Upper lobe of right lung (tissue), 1 donor: ENCODE measurements around the gene HAND2. TPM values are rescaled to one million over a fixed set of nuclear protein-coding genes. Genes with fewer than 3 reads are reported as not detected.

Experiments
- ATAC-seq: fragments of 200-7000 bp; cut with Tn5 transposase; one replicate; pipeline ENCODE4 v1.9.1; 2020; ENCODE audit warnings: mild to moderate bottlenecking, moderate library complexity
- DNase-seq: peaks from one replicate; pipeline ENCODE4 v3.0.0-alpha.2; 2020
- H3K27ac ChIP-seq: fragments of 200-600 bp; one replicate; pipeline ENCODE4 v1.8.0; 2022
- H3K27me3 ChIP-seq: fragments of 200-600 bp; one replicate; pipeline ENCODE4 v1.8.0; 2022; ENCODE audit warnings: mild to moderate bottlenecking
- H3K36me3 ChIP-seq: fragments of 200-600 bp; one replicate; pipeline ENCODE4 v1.8.0; 2022
- H3K4me1 ChIP-seq: fragments of 200-600 bp; one replicate; pipeline ENCODE4 v1.8.0; 2022
- H3K4me3 ChIP-seq: fragments of 200-600 bp; one replicate; pipeline ENCODE4 v1.8.0; 2022; ENCODE audit warnings: mild to moderate bottlenecking
- H3K9me3 ChIP-seq: fragments of 200-600 bp; one replicate; pipeline ENCODE4 v1.8.0; 2022
- intact Hi-C: fragments of 100-400 bp; cut with DNase I; formaldehyde crosslinking; loops from one replicate; pipeline ENCODE4 v1.11.0; 2022
- total RNA-seq: library from RNA; stranded (reverse); fragmentation: NEBNext Ultra II Directional; extraction: Animal tissue kit (Norgen Biotek cat#: 25700); gene quantifications from one replicate; pipeline ENCODE4 v1.2.1, GENCODE V29; 2021
- TF ChIP-seq, protein P1 (sequence below): fragments of 200-600 bp; IDR thresholded peaks from one replicate; pipeline ENCODE4 v1.8.0; 2022; ENCODE audit warnings: antibody characterized with exemption
- donor health status: DM: no; HTN: yes; CAD: no; lungs with severe emphysema.

Gene HAND2
- total RNA-seq, 1 donor from 2014 or later = not detected

- intact Hi-C loops = no loop called here
- Histone ChIP-seq H3K4me3 (no peak overlapping the region), H3K36me3 (no peaks in the 10 kb centered on the region), H3K27ac (no peak overlapping the region), H3K9me3 (no peaks in the 10 kb centered on the region), H3K27me3 (peaks cover 98% of the 10 kb centered on the region), H3K4me1 (peaks cover 7% of the 10 kb centered on the region)
- DNase-seq = no peak
- no peak for ATAC-seq
- TF ChIP-seq, protein P1, sequence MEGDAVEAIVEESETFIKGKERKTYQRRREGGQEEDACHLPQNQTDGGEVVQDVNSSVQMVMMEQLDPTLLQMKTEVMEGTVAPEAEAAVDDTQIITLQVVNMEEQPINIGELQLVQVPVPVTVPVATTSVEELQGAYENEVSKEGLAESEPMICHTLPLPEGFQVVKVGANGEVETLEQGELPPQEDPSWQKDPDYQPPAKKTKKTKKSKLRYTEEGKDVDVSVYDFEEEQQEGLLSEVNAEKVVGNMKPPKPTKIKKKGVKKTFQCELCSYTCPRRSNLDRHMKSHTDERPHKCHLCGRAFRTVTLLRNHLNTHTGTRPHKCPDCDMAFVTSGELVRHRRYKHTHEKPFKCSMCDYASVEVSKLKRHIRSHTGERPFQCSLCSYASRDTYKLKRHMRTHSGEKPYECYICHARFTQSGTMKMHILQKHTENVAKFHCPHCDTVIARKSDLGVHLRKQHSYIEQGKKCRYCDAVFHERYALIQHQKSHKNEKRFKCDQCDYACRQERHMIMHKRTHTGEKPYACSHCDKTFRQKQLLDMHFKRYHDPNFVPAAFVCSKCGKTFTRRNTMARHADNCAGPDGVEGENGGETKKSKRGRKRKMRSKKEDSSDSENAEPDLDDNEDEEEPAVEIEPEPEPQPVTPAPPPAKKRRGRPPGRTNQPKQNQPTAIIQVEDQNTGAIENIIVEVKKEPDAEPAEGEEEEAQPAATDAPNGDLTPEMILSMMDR = no peak
Measured at GRCh38 chr4:173531086-173531965, 1.3 kb upstream of the HAND2 start.

DNA sequence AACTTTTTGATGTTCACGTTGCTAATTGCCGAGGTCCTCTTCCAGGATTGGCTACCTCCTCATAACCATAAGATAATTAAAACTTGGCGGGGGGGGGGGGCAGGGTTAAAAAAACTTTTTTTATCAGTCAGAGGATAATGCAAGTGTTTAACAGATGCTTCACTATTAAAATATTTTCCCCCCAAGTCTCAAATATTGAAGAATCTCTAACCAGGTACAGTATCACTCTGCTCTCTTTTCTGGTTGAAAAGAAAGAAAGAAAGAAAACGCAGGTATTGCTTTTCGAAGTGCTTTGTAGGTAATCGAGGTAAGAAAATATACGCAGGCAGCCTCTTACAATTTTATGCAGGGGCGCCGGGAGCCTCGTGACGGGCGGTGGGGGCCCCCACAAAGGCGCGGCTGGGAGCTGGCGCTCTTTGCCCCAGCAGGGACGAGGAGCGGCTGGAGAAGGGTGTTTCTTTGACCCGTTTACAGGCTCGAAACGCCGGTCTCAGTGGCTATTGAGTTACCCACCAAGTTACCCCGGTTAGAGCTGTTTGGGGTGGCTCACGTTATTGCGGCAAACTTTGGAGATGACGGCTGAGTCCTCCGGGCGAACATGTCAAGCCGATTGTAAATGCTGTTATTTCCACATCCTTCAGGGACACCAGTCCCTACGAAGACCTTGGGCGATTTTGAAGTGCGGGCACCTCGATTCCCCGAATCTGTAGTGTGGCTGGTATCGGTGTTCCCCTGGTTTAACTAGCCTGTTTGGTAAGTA, 477 bp upstream of the HAND2 start:
- no peak overlapping the region for H3K4me3 ChIP-seq
- no peaks in the 10 kb centered on the region for H3K36me3 ChIP-seq
- H3K27me3 ChIP-seq = peaks cover 98% of the 10 kb centered on the region
- H3K9me3 ChIP-seq = no peaks in the 10 kb centered on the region
- intact Hi-C loops = no loop called here
- TF ChIP-seq, protein P1 = no peak
- ATAC-seq = no peak
- peaks cover 7% of the 10 kb centered on the region for H3K4me1 ChIP-seq
- no peak overlapping the region for H3K27ac ChIP-seq
- DNase-seq = no peak

GRCh38 chr4:173528378-173529321, 1.4 kb downstream of the HAND2 start:
- peaks cover 7% of the 10 kb centered on the region for H3K4me1 ChIP-seq
- TF ChIP-seq, protein P1 = no peak
- H3K27ac ChIP-seq = no peak overlapping the region
- intact Hi-C loops = no loop called here
- no peaks in the 10 kb centered on the region for H3K9me3 ChIP-seq
- DNase-seq = no peak
- H3K27me3 ChIP-seq = peaks cover 96% of the 10 kb centered on the region
- no peaks in the 10 kb centered on the region for H3K36me3 ChIP-seq
- no peak overlapping the region for H3K4me3 ChIP-seq
- ATAC-seq = no peak

GRCh38 chr4:173527103-173527891, 2.7 kb downstream of the HAND2 start:
- H3K4me3 ChIP-seq = no peak overlapping the region
- peaks cover 96% of the 10 kb centered on the region for H3K27me3 ChIP-seq
- TF ChIP-seq, protein P1 = no peak
- intact Hi-C loops = no loop called here
- H3K36me3 ChIP-seq = no peaks in the 10 kb centered on the region
- DNase-seq (no peak), ATAC-seq (no peak)
- no peaks in the 10 kb centered on the region for H3K9me3 ChIP-seq
- H3K27ac ChIP-seq = no peak overlapping the region
- H3K4me1 ChIP-seq = peaks cover 10% of the 10 kb centered on the region

DNA sequence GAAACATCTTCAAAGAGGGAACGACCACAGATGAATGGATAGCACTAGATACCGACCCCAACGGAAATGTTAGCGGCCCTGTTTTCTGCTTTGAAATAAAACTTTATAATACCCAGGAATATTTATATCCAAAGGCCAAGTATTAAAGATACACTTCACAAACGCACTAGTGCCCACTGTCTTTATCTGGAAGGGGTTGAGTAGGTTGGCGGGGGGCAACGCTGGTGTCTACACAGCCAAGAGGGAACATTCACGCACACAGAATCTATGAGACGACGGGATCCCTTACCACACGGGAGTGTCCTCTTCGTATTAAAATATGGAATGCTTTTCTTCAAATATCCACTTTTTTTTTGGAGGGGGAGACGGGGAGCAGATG, 3.3 kb downstream of the HAND2 start:
- no peaks in the 10 kb centered on the region for H3K36me3 ChIP-seq
- H3K27me3 ChIP-seq = peaks cover 96% of the 10 kb centered on the region
- no peak overlapping the region for H3K4me3 ChIP-seq
- peaks cover 15% of the 10 kb centered on the region for H3K4me1 ChIP-seq
- TF ChIP-seq, protein P1 = no peak
- DNase-seq (no peak), ATAC-seq (no peak)
- no peaks in the 10 kb centered on the region for H3K9me3 ChIP-seq
- intact Hi-C loops = no loop called here
- no peak overlapping the region for H3K27ac ChIP-seq
